Measurements from ENCODE around the gene MFAP4.

Gene MFAP4

DNA sequence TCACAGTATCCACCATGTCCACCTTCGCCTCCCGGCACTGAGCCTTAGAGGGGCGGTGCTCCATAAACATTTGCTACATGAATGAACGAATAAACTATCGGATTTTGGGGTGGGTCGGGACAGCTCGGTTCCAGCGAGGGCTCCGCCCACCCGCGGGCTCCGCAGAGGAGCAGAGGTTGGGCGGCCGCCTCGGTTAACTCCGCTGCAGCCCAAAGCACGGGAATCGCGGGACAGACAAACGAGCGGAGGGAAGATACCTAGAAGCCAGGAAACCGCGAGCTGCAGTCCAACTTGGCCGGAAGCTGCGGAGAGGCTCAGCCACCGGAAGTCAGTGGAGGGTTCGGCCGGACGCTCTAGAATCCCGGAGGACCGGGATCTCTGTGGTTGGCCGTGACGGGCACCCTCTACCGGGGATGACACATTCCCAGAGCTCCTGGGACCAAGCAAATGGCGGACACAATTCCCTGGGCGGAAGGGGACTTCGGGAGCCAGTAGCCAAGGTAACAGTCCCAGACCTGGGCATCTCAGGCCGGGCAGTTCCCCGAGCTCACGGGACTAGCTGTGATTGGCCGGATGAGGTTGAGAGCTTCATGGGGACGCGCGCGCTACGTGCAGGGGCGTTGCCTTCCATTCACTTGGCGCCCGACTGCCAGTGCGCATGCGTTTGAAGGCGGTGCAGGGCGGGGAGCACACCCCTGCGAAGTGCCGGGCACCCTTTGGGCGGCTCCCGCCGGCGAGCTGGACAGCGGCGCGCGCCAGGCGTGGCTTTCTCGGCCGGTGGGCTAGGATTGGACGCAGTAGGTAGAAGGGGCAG is 9.2 kb downstream of the MFAP4 start (continued):
- TF ChIP-seq ZNF324 (tag by site-specific recombination; IDR thresholded peaks at IDR 0.05) (peak; percentile 35; the same call in 1 of the 2 replicates), ZBTB17 (tag by site-specific recombination; IDR thresholded peaks at IDR 0.05) (peak; percentile 90), KLF7 (tag by site-specific recombination; IDR thresholded peaks at IDR 0.05; ENCODE audit: borderline replicate concordance) (peak; percentile 17; the same call in 1 of the 2 replicates), ZNF792 (tag by site-specific recombination; IDR thresholded peaks at IDR 0.05) (no peak), ZNF530 (tag by site-specific recombination; IDR thresholded peaks at IDR 0.05; ENCODE audit: low read depth) (no peak), ZNF335 (tag by site-specific recombination; conservative IDR thresholded peaks at IDR 0.05) (peak; percentile 68), ZNF350 (tag by site-specific recombination; IDR thresholded peaks at IDR 0.05) (no peak), ZNF571 (tag by site-specific recombination; IDR thresholded peaks at IDR 0.05) (no peak), GLI2 (tag by site-specific recombination; IDR thresholded peaks at IDR 0.05; ENCODE audit: borderline replicate concordance, low read depth) (no peak), ZNF146 (tag by site-specific recombination; IDR thresholded peaks at IDR 0.05) (no peak), ZNF423 (tag by site-specific recombination; IDR thresholded peaks at IDR 0.05) (no peak), ZNF302 (tag by site-specific recombination; IDR thresholded peaks at IDR 0.05; ENCODE audit: low read depth) (no peak), ZXDB (tag by site-specific recombination; IDR thresholded peaks at IDR 0.05) (peak; percentile 73), ZNF366 (tag by site-specific recombination; conservative IDR thresholded peaks at IDR 0.05) (no peak; the same call in 1 of the 2 replicates), ZNF549 (tag by site-specific recombination; IDR thresholded peaks at IDR 0.05) (no peak), EGR2 (tag by site-specific recombination; IDR thresholded peaks at IDR 0.05; ENCODE audit: low read depth) (no peak), ZNF596 (tag by site-specific recombination; IDR thresholded peaks at IDR 0.05) (no peak), ZBTB10 (tag by site-specific recombination; IDR thresholded peaks at IDR 0.05) (peak; percentile 98), ZNF10 (tag by site-specific recombination; IDR thresholded peaks at IDR 0.05) (no peak), ZNF223 (tag by site-specific recombination; IDR thresholded peaks at IDR 0.05) (no peak), ZNF214 (tag by site-specific recombination; IDR thresholded peaks at IDR 0.05; ENCODE audit: borderline replicate concordance) (no peak)
- TF ChIP-seq, protein P1, sequence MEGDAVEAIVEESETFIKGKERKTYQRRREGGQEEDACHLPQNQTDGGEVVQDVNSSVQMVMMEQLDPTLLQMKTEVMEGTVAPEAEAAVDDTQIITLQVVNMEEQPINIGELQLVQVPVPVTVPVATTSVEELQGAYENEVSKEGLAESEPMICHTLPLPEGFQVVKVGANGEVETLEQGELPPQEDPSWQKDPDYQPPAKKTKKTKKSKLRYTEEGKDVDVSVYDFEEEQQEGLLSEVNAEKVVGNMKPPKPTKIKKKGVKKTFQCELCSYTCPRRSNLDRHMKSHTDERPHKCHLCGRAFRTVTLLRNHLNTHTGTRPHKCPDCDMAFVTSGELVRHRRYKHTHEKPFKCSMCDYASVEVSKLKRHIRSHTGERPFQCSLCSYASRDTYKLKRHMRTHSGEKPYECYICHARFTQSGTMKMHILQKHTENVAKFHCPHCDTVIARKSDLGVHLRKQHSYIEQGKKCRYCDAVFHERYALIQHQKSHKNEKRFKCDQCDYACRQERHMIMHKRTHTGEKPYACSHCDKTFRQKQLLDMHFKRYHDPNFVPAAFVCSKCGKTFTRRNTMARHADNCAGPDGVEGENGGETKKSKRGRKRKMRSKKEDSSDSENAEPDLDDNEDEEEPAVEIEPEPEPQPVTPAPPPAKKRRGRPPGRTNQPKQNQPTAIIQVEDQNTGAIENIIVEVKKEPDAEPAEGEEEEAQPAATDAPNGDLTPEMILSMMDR (tag by site-specific recombination; IDR thresholded peaks at IDR 0.05), result no peak; the same call in 1 of the 2 replicates
- TF ChIP-seq, protein P2, sequence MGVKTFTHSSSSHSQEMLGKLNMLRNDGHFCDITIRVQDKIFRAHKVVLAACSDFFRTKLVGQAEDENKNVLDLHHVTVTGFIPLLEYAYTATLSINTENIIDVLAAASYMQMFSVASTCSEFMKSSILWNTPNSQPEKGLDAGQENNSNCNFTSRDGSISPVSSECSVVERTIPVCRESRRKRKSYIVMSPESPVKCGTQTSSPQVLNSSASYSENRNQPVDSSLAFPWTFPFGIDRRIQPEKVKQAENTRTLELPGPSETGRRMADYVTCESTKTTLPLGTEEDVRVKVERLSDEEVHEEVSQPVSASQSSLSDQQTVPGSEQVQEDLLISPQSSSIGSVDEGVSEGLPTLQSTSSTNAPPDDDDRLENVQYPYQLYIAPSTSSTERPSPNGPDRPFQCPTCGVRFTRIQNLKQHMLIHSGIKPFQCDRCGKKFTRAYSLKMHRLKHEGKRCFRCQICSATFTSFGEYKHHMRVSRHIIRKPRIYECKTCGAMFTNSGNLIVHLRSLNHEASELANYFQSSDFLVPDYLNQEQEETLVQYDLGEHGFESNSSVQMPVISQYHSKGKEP (tag by site-specific recombination; IDR thresholded peaks at IDR 0.05), result 0 out of 2 replicates have a peak, but pooled peaks have one; percentile 12
